ENCODE measurements around the gene FSIP1. TPM values are rescaled to one million over a fixed set of nuclear protein-coding genes. Genes with fewer than 3 reads are reported as not detected.
A peak's percentile ranks its signal among the peaks of the same experiment; 100 is the strongest.
"Not testable (repeated sequence)": the region's sequence is repeated elsewhere in the genome, so short reads cannot be mapped to it uniquely, and the experiment has no call there.

Gene FSIP1
- total RNA-seq, 1 experiment from 2014 or later: 0.61 TPM

- H3K4me1 Mint-ChIP-seq: peaks cover 43% of the 10 kb centered on the region
- H3K4me3 Mint-ChIP-seq; H3K9me3 Mint-ChIP-seq; ATAC-seq; DNase-seq (ENCODE audit: low spot score); H3K27me3 Mint-ChIP-seq (ENCODE audit: low read depth); H3K27ac Mint-ChIP-seq; CTCF ChIA-PET; H3K36me3 Mint-ChIP-seq: not testable (repeated sequence)
- POLR2A ChIA-PET: interaction anchor here (0.6 kb wide), 1 partner anchor 329 kb away, joined by 3 read pairs; no protein-coding TSS in a partner anchor
- TF ChIP-seq GTF2I (CRISPR knock-in tag; conservative IDR thresholded peaks at IDR 0.05) (0 out of 2 replicates have a peak, but pooled peaks have one; percentile 63), ZNF121 (CRISPR knock-in tag; IDR thresholded peaks at IDR 0.05) (peak; percentile 99)
Measured at GRCh38 chr15:39812651-39813050, 30.0 kb upstream of the FSIP1 start.

GRCh38 chr15:39808909-39809308 lies 26.3 kb upstream of the FSIP1 start:
- H3K36me3 Mint-ChIP-seq: peaks cover 3% of the 10 kb centered on the region
- H3K9me3 Mint-ChIP-seq: no peaks in the 10 kb centered on the region
- POLR2A ChIA-PET: no interaction called here
- peak; percentile 70 for ATAC-seq
- TF ChIP-seq ATF6 (CRISPR knock-in tag; IDR thresholded peaks at IDR 0.05) (no peak), EMX1 (CRISPR knock-in tag; IDR thresholded peaks at IDR 0.05) (no peak), ZMAT4 (CRISPR knock-in tag; IDR thresholded peaks at IDR 0.05) (0 out of 2 replicates have a peak, but pooled peaks have one; percentile 73), FOXJ3 (CRISPR knock-in tag; IDR thresholded peaks at IDR 0.05; ENCODE audit: borderline replicate concordance) (no peak), NFATC4 (CRISPR knock-in tag; IDR thresholded peaks at IDR 0.05) (no peak), ZBTB43 (CRISPR knock-in tag; IDR thresholded peaks at IDR 0.05) (no peak)
- CTCF ChIA-PET: no interaction called here
- peaks cover 43% of the 10 kb centered on the region for H3K4me1 Mint-ChIP-seq
- H3K27me3 Mint-ChIP-seq (ENCODE audit: low read depth): no peaks in the 10 kb centered on the region
- no peak for DNase-seq (ENCODE audit: low spot score)
- H3K4me3 Mint-ChIP-seq: peak overlapping the region; percentile 54
- peak overlapping the region; percentile 88 for H3K27ac Mint-ChIP-seq

GRCh38 chr15:39807791-39808190 lies 25.1 kb upstream of the FSIP1 start:
- H3K4me3 Mint-ChIP-seq: 0 out of 2 replicates have a peak overlapping the region, but pooled peaks have one; percentile 4
- TF ChIP-seq ZNF232 (CRISPR knock-in tag; IDR thresholded peaks at IDR 0.05): no peak
- TF ChIP-seq CDX4 (CRISPR knock-in tag; IDR thresholded peaks at IDR 0.05; ENCODE audit: borderline replicate concordance): no peak
- peak; percentile 99 for TF ChIP-seq PRDM15 (CRISPR knock-in tag; IDR thresholded peaks at IDR 0.05)
- ChIA-PET POLR2A (no interaction called here), CTCF (no interaction called here)
- H3K9me3 Mint-ChIP-seq: no peaks in the 10 kb centered on the region
- DNase-seq (ENCODE audit: low spot score) (peak; percentile 39), ATAC-seq (peak; percentile 85)
- H3K27me3 Mint-ChIP-seq (ENCODE audit: low read depth): no peaks in the 10 kb centered on the region
- peaks cover 46% of the 10 kb centered on the region for H3K4me1 Mint-ChIP-seq
- peak overlapping the region; percentile 54 for H3K27ac Mint-ChIP-seq
- peaks cover 3% of the 10 kb centered on the region for H3K36me3 Mint-ChIP-seq

- ATAC-seq: no peak
- Mint-ChIP-seq H3K4me1 (peaks cover 32% of the 10 kb centered on the region), H3K27ac (no peak overlapping the region), H3K27me3 (ENCODE audit: low read depth) (no peaks in the 10 kb centered on the region), H3K9me3 (no peaks in the 10 kb centered on the region), H3K36me3 (peaks cover 33% of the 10 kb centered on the region), H3K4me3 (no peak overlapping the region)
- TF ChIP-seq JUN (CRISPR knock-in tag; IDR thresholded peaks at IDR 0.05): no peak
- TF ChIP-seq GABPB1 (CRISPR knock-in tag; IDR thresholded peaks at IDR 0.05): 0 out of 2 replicates have a peak, but pooled peaks have one; percentile 39
- no peak for DNase-seq (ENCODE audit: low spot score)
- POLR2A ChIA-PET: no interaction called here
- CTCF ChIA-PET: interaction anchor here (0.7 kb wide), 1 partner anchor 300 kb away, joined by 4 read pairs; no protein-coding TSS in a partner anchor
Measured at GRCh38 chr15:39804026-39804425, 21.4 kb upstream of the FSIP1 start.
